ENCODE results near the gene MCTP1. TPM values are rescaled to one million over a fixed set of nuclear protein-coding genes. Genes with fewer than 3 reads are reported as not detected.

The MCTP1 gene
- total and polyA plus RNA-seq, 9 of the 15 experiments (the other 6 are each of a cell fraction or from before 2014, with no cell fraction given) = 0.04 to 0.93 (median 0.06) TPM; not detected in 4

DNA sequence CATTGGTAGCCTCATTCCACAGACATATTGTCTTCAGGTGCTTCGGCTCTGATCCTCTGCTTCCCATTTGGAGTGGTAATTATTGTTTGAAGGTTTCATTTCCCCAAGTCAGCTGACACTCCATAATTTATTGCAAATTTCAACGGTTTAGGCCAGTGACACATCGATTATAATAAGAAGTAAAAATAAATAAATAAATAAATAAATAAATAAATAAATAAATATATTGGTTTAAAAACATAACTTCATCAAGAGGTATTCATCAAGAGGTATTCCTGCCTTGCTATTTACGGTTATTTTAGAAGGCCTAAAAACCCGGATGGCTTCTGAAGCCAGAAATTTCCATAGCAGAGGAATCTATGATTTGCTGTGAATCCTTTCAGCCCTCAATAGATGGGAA, 393.3 kb downstream of the MCTP1 start (continued):
- TF ChIP-seq CUX1 (CRISPR knock-in tag; IDR thresholded peaks at IDR 0.05) (no peak), SRSF1 (IDR thresholded peaks at IDR 0.05; ENCODE audit: low read depth, low read length) (no peak), ETV1 (tag; conservative IDR thresholded peaks at IDR 0.05; ENCODE audit: low read depth) (no peak)
- TF ChIP-seq, protein P1, sequence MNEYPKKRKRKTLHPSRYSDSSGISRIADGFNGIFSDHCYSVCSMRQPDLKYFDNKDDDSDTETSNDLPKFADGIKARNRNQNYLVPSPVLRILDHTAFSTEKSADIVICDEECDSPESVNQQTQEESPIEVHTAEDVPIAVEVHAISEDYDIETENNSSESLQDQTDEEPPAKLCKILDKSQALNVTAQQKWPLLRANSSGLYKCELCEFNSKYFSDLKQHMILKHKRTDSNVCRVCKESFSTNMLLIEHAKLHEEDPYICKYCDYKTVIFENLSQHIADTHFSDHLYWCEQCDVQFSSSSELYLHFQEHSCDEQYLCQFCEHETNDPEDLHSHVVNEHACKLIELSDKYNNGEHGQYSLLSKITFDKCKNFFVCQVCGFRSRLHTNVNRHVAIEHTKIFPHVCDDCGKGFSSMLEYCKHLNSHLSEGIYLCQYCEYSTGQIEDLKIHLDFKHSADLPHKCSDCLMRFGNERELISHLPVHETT (CRISPR knock-in tag; conservative IDR thresholded peaks at IDR 0.05 in 1 of 2, IDR thresholded peaks at IDR 0.05 in 1 of 2) = no peak
